ENCODE results near the gene KLF6.

DNA sequence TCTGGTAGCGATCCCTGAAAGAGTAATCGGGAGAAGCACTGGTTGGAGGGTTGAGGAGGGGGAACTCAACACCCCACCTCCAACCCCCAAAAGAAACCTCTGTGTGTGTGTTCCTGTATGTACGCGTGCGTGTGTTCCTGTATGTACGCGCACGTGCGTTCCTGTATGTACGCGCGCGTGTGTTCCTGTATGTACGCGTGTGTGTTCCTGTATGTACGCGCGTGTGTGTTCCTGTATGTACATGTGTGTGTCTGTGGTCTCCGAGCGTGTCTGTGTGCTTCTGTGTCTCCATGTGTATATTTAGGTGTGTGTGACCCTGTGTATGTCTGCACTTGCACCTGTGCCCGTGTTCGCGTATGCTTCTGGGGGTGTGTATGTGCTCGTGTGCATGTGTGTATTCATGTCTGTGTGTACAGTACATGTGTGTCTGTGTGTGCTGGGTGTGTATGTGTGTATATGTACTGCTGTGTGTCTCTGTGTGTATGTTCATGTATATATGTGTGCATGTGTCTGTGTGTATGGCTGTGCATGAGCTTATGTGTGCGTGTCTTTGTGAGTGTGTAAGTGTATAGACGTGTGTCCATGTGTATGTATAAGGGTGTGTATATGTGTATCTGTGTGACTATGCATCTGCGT lies 42.9 kb upstream of the KLF6 start:
- TF ChIP-seq, protein P1, sequence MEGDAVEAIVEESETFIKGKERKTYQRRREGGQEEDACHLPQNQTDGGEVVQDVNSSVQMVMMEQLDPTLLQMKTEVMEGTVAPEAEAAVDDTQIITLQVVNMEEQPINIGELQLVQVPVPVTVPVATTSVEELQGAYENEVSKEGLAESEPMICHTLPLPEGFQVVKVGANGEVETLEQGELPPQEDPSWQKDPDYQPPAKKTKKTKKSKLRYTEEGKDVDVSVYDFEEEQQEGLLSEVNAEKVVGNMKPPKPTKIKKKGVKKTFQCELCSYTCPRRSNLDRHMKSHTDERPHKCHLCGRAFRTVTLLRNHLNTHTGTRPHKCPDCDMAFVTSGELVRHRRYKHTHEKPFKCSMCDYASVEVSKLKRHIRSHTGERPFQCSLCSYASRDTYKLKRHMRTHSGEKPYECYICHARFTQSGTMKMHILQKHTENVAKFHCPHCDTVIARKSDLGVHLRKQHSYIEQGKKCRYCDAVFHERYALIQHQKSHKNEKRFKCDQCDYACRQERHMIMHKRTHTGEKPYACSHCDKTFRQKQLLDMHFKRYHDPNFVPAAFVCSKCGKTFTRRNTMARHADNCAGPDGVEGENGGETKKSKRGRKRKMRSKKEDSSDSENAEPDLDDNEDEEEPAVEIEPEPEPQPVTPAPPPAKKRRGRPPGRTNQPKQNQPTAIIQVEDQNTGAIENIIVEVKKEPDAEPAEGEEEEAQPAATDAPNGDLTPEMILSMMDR (conservative IDR thresholded peaks at IDR 0.05; ENCODE audit: low read depth in 2 of 2): no peak
- no peak for TF ChIP-seq EZH2phosphoT487 (IDR thresholded peaks at IDR 0.05; ENCODE audit: unreplicated experiment)
- TF ChIP-seq, protein P2, sequence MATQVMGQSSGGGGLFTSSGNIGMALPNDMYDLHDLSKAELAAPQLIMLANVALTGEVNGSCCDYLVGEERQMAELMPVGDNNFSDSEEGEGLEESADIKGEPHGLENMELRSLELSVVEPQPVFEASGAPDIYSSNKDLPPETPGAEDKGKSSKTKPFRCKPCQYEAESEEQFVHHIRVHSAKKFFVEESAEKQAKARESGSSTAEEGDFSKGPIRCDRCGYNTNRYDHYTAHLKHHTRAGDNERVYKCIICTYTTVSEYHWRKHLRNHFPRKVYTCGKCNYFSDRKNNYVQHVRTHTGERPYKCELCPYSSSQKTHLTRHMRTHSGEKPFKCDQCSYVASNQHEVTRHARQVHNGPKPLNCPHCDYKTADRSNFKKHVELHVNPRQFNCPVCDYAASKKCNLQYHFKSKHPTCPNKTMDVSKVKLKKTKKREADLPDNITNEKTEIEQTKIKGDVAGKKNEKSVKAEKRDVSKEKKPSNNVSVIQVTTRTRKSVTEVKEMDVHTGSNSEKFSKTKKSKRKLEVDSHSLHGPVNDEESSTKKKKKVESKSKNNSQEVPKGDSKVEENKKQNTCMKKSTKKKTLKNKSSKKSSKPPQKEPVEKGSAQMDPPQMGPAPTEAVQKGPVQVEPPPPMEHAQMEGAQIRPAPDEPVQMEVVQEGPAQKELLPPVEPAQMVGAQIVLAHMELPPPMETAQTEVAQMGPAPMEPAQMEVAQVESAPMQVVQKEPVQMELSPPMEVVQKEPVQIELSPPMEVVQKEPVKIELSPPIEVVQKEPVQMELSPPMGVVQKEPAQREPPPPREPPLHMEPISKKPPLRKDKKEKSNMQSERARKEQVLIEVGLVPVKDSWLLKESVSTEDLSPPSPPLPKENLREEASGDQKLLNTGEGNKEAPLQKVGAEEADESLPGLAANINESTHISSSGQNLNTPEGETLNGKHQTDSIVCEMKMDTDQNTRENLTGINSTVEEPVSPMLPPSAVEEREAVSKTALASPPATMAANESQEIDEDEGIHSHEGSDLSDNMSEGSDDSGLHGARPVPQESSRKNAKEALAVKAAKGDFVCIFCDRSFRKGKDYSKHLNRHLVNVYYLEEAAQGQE (IDR thresholded peaks at IDR 0.05; ENCODE audit: unreplicated experiment): no peak
- TF ChIP-seq POLR2AphosphoS5 (IDR thresholded peaks at IDR 0.05; ENCODE audit: low read depth): no peak
- no peak for TF ChIP-seq JUNB (IDR thresholded peaks at IDR 0.05; ENCODE audit: unreplicated experiment)
- TF ChIP-seq, protein P3, sequence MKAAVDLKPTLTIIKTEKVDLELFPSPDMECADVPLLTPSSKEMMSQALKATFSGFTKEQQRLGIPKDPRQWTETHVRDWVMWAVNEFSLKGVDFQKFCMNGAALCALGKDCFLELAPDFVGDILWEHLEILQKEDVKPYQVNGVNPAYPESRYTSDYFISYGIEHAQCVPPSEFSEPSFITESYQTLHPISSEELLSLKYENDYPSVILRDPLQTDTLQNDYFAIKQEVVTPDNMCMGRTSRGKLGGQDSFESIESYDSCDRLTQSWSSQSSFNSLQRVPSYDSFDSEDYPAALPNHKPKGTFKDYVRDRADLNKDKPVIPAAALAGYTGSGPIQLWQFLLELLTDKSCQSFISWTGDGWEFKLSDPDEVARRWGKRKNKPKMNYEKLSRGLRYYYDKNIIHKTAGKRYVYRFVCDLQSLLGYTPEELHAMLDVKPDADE (IDR thresholded peaks at IDR 0.05): no peak
